HG03175 (cell line): ENCODE measurements around the gene TGM6.

Experiments
- ATAC-seq: cut with Tn5 transposase; IDR thresholded peaks from one replicate; pipeline ENCODE4 v1.9.1; 2021; ENCODE audit warnings: mild to moderate bottlenecking, moderate library complexity; ENCODE audit not compliant: unreplicated experiment

TGM6 gene

GRCh38 chr20:2380601-2381000 is at the start of gene TGM6:
Gene TGM6, plus strand, starts transcription at chr20:2380901. Its CDS starts 68 bp downstream, at chr20:2380969.
- no peak for ATAC-seq

- ATAC-seq: no peak
Observed at GRCh38 chr20:2331106-2331505, 49.6 kb upstream of the TGM6 start.

GRCh38 chr20:2331901-2332565 is 48.7 kb upstream of the TGM6 start:
- no peak for ATAC-seq

- ATAC-seq: no peak
Observed at GRCh38 chr20:2332711-2333110, 48.0 kb upstream of the TGM6 start.

GRCh38 chr20:2333821-2334220 is 46.9 kb upstream of the TGM6 start:
- ATAC-seq: no peak

- no peak for ATAC-seq
Observed at GRCh38 chr20:2335096-2335870, 45.4 kb upstream of the TGM6 start.

- no peak for ATAC-seq
Observed at GRCh38 chr20:2336471-2336870, 44.2 kb upstream of the TGM6 start.

GRCh38 chr20:2337142-2337541 is 43.6 kb upstream of the TGM6 start:
- ATAC-seq: no peak

- no peak for ATAC-seq
Observed at GRCh38 chr20:2338411-2339066, 42.2 kb upstream of the TGM6 start.

GRCh38 chr20:2340136-2340535 is 40.6 kb upstream of the TGM6 start:
- no peak for ATAC-seq

- ATAC-seq: no peak
Observed at GRCh38 chr20:2340823-2341222, 39.9 kb upstream of the TGM6 start.

- ATAC-seq: no peak
Observed at GRCh38 chr20:2341336-2341735, 39.4 kb upstream of the TGM6 start.

GRCh38 chr20:2342243-2342642 is 38.5 kb upstream of the TGM6 start:
- no peak for ATAC-seq

GRCh38 chr20:2346188-2346587 is 34.5 kb upstream of the TGM6 start:
- ATAC-seq: no peak

- no peak for ATAC-seq
Observed at GRCh38 chr20:2348336-2348735, 32.4 kb upstream of the TGM6 start.

GRCh38 chr20:2349801-2350200 is 30.9 kb upstream of the TGM6 start:
- ATAC-seq: no peak

GRCh38 chr20:2350606-2351005 is 30.1 kb upstream of the TGM6 start:
- ATAC-seq: no peak

GRCh38 chr20:2353231-2353630 is 27.5 kb upstream of the TGM6 start:
- no peak for ATAC-seq

GRCh38 chr20:2357114-2357513 is 23.6 kb upstream of the TGM6 start:
- ATAC-seq: no peak

- no peak for ATAC-seq
Observed at GRCh38 chr20:2358006-2358405, 22.7 kb upstream of the TGM6 start.

GRCh38 chr20:2361035-2361593 is 19.6 kb upstream of the TGM6 start:
- no peak for ATAC-seq

- ATAC-seq: no peak
Observed at GRCh38 chr20:2363187-2363586, 17.5 kb upstream of the TGM6 start.
